Right lobe of liver (tissue), 4 donors: Measurements from ENCODE around the gene UCHL3.

Experiments used
- CTCF ChIP-seq, 4 donors: fragments of 200-600 bp in 3 of 4; fragments of 450-650 bp in 1 of 4; IDR thresholded peaks; one replicate each; pipeline versions ENCODE4 v1.5.1 to v1.8.0; 2016 to 2022; ENCODE audit warnings: antibody characterized with exemption in 4 of 4, mild to moderate bottlenecking in 2 of 4
- POLR2A ChIP-seq: fragments of 450-650 bp; IDR thresholded peaks from one replicate; pipeline ENCODE4 v1.6.1; 2017; ENCODE audit warnings: antibody characterized with exemption, mild to moderate bottlenecking
- donor health status: DM: no; HTN: no; CAD: no.
- donor health status: DM: no; HTN: no; CAD: no.
- donor health status: DM: no; HTN: yes; CAD: no.

- TF ChIP-seq CTCF (IDR thresholded peaks at IDR 0.05) (no peak), POLR2A (no peak)
Observed at GRCh38 chr13:75518439-75519088, 31.0 kb upstream of the UCHL3 start.
